GM18867 (cell line): ENCODE data around the gene LSM5.
A peak's percentile ranks its signal among the peaks of the same experiment; 100 is the strongest.

ENCODE experiments used
- ATAC-seq: cut with Tn5 transposase; IDR thresholded peaks from one replicate; pipeline ENCODE4 v1.9.1; 2021; ENCODE audit warnings: mild to moderate bottlenecking, moderate library complexity; ENCODE audit not compliant: unreplicated experiment

Gene LSM5

DNA sequence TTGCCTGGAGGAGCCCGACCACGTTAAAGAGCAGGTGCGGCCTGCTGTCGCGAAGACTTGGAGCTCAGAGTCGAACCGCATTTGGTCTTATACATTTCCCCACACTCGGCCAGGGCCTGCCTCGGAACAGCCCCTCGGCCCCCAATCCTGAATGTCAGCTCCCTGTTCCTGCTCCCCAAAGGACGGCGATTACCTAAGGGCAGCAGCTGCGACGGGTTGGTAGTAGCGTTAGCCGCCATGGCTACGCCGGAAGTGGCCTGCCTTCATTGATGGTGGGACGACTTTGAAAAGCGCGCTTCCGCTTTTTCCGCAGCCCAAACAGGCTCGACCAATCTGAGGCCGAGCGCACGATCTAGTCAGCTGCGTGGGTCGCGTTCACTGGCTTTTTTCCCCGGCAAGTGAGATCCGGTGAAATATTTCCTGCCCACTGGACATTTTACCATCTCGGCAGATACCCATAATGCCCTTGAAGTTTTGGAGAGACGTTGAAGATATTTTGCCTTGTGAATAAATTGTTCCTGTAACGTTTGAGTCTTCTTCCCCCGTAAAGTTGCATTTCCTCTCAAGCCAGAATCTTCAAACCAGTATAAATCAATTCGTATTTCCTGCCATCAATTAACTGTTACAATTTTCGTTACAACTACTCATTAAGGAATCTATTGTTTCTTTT, at the start of gene LSM5:
Gene LSM5 (minus strand): TSS at position 254 of the 670 bp plus-strand sequence. CDS start 15 bp downstream, at position 239.
- ATAC-seq, result peak; percentile 91

DNA sequence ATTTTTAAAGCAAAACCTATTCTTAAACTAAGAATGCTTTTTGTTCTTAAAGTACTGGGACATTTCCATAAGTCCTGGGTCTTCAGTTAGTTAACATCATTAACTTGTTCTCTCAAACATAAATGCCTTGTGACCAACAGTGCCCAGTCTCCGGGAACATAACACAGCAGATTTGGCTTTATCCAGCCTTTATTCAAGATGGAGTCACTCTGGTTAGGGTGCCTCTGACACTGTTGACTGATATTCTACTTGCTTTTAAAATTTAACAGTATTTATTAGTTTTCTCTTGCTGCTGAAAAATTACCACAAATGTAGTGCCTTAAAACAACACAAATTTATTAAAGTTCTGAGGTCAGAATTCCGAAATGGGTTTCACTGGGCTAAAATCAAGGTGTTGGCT, 49.2 kb upstream of the LSM5 start:
- no peak for ATAC-seq

DNA sequence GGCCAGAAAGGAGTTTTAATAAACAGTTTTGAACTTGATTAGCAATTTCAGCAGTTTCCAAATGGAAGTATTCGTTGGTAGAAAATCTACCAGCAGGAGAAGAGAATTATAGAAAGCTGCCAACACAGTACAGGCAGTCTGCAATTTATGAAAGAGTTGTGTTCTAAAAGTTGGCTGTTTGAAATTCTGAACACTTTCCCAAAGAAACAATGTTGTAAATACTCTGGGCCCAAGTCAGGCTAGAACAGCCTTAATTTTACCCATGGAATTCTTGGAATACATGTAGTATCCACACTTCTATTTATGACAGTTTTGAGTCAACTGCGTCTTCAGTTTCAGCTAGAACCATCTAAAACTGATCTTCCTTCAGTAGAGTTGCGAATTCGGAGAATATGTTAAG, 47.6 kb upstream of the LSM5 start:
- no peak for ATAC-seq

DNA sequence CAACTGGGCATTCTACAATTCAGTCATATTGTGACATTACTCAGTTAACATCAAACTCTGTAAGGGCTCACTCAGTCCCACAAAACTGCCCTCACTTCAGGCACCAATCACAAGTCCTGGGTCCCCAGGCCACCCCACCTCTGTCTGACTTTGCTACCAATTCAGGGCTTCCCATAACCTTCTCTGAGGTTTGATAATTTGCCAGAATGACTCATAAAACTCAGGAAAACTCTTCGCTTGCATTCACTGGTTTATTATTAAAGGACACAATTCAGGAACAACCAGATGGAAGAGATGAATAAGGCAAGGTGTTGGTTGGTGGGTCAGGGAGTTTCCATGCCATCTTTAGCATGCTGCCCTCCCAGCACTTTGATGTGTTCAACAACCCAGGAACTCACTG, 46.4 kb upstream of the LSM5 start:
- ATAC-seq, result no peak

DNA sequence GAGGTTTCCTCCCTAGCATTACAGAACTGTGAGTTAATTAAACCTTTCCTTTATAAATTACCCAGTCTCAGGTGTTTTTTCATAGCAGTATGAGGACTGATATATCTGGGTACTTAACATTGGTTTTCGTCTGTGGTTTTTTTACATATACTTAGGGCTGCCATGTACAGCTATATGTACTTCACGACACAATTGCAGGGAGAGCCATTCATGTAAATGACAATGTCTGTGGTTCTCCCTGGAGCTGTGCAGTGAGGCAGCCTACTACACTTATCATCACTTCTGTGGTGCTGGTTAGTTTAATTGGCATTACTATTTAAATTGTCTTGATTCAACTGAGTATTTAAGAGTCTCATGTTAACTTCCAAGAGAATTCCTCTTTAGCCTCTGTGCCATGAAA, 45.8 kb upstream of the LSM5 start:
- ATAC-seq, result no peak

DNA sequence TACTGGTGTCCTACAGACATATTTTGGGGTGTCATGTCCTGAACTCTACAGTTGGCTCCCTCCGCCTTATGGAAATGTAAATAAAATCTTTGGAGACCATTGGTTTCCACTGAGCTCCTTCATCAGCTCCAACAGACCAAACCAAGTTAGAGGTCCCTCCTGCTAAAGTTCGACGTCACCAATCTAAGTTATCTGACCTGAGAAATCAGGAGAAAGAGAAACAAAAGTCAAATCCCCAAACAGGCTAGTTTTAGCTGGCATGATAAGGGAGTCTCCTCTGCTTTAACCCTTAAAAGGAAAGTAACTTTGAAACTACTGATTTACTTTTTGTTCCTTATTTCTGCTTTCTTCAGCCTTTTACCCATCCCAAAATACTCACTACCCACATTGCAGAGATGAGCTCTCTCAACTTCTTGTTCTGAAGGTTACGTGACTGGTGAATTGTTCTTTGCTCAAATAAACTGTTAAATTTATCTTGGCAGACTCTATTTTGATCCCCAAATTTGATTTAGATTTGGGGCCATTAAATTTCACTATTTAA, 45.1 kb upstream of the LSM5 start:
- ATAC-seq, result no peak

DNA sequence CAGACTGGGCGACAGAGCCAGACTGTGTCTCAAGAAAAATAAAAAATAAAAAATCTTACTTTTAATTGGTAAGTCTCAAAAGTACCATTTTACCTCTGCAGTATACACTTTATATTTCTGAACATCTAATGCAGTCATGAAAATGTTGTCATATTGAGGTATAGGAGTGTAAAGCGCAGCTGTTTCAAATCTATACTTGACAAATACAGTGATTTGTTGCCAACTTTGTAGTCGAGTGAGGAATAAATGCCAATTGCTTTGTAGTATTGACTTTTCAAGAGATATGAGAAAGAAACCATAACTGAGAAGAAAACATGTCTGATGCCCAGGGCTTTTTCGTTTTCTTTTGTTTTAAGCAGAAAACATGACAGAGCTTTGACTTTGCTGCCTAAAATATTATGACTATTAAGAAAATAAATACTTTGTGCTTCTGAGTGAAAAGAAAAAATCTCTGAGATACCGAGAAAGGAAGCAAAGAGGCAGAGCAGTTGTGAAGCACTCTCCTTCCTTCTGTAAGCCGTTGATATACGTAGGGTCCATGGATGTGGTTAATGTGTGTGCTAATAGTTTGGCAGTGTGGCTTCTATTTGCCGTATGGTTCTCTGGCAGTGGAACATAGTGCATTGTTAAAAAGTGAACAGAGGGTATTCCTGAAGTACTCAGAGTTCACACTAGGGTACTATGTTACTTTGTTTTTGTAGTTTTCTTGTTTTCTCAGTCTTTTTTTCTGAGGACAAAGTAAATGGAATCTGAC, 43.3 kb upstream of the LSM5 start:
- ATAC-seq, result no peak

DNA sequence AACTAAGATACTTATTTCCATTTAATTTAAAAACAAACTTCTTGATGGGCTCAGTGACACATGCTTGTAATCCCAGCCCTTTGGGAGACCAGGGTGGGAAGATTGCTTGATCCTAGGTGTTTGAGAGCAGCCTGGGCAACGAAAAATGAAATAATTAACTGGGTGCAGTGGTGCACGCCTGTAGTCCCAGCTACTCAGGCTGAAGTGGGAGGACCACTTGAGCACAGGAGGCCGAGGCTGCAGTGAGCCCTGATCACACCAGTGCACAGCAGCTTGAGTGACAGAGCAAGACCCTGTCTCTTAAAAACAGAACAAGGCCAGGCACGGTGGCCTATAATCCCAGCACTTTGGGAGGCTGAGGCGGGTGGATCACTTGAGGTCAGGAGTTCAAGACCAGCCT, 42.5 kb upstream of the LSM5 start:
- no peak for ATAC-seq

DNA sequence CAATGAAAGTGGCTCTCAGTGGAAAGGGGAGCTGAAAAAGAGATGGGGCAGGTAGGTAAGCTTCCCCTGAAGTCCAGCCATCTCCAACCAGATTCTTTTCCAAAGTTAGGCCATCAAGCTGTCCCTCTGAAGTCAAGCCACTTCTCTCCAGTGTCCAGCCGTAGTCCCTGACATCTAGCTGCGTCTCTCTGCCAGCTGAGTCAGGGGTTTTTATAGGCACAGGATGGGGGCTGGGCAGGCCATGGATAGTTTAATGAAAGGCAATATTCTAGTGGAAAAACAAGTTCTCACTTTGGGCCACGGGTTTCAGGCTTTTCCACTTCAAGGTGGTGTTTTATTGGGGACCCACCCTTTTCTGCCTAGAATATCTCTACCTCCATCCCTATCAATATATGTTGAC, 41.9 kb upstream of the LSM5 start:
- ATAC-seq, result no peak

DNA sequence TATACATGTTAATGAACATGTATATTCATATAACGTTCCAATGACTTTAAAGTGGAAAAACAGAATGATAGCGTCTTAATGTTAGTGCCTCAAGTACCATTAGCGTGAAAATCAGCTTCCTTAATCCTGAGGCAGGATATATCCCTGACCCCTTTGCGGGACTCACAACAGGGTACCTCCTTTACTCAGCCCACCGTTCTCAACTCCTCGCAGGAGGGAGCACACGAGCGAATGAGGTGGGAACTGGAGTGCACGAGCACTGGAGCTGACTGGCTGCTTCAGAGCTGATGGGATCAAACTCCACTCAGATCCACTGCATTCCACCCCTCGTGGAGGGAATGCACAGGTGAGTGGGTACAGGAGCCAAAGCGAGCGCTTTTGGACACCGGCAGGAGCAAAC, 41.2 kb upstream of the LSM5 start:
- ATAC-seq, result no peak

DNA sequence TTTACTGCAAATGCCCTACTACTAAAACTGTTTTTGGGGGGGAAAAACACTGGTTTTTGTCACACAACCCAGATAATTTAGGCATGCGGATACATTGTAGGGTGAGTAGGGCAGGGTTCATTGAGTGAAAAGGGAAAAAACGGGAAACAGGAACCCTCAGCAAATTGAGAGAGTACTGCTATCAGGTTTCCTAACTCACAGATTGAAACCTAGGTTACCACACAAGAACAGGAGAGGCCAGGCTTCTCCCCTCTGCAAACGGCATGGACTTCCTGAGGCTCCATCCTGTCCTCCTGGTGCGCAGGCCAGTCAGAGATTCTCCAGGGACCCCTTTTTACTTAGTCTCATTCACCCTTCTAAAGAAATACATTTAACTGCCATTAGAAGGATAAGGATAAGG, 35.7 kb upstream of the LSM5 start:
- no peak for ATAC-seq

DNA sequence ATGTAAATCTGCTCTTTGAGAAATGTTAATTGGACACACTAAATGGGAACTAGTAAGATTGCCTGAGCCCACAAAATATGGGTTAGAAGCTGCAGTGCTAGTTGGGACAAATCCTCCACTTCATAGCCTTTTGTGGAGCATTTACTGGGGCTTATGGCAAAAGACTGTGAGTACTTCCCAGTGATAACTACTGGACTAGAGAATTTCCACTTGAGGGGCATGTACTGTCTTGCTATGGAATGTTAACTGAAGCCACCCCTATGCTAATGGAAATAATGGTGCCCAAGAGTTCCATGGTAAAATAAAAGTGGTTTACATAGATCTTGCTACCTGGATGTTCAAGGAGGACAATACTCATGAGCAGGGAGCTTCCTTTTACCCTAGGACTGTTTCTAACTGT, 34.5 kb upstream of the LSM5 start:
- no peak for ATAC-seq

DNA sequence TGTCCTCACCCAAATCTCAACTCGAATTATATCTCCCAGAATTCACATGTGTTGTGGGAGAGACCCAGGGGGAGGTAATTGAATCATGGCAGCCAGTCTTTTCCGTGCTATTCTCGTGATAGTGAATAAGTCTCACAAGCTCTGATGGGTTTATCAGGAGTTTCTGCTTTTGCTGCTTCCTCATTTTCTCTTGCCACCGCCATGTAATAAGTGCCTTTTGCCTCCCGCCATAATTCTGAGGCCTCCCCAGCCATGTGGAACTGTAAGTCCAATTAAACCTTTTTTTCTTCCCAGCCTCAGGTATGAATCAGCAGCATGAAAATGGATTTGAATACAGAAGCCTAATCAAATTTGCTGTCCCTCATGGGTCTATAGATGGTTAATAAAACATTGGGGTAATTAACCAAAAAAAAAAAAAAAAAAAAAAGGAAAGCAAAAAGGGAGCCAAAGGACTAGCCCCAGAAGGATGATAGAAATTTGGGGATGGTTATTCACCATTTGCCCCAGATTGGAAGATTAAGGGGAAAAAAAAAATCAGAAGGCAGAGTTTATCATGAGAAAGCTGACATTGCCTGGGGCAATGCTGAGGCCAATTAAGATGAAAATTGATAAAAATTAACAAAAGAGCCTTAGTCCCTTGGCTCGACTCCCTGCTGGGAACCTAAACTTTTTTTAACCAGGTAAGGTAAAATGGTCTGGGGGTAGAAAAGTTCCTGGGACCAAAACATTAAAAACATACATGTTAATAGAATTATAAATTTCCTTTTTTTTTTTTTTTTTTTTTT, 32.8 kb upstream of the LSM5 start:
- ATAC-seq, result no peak

DNA sequence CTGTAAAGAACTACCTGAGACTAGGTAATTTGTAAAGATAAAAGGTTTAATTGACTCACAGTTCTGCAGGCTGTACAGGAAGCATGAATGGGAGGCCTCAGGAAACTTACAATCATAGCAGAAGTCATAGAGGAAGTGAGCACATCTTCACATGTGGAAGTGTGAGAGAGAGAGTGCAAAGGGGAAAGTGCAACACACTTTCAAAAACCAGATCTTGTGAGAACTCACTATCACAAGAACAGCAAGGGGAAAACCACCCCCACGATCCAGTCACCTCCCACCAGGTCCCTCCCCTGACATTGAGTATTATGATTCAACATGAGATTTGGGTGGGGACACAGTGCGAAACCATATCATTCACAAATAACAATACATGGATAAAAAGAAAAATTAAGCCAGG, 29.6 kb upstream of the LSM5 start:
- no peak for ATAC-seq

DNA sequence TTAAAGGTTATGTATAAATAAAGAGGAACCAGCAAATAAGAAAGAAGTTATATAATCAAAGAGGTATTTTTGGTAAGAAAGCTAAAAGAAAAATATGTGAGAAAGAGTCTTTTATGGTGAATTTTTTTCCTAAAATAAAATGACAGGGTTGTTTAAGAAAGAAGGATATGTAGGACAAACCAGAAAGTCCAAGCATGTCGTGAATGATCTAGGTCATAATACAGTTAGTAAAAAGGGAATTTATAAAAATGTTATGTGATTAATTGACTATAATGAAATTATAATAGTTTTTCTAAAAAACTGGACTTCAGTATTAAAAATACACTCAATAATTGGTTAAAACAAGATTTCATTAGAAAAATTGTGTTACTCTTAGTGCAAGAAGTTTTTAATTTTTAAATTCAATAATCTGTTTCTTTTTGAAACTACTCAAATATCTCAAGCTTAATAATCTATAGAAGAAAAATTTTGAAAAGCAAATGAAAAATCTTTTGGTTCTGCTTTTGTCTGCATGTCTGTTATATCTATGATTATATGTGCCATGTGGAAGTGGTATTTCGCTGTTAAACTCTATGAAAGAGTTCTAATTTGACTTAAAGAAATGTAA, 28.5 kb upstream of the LSM5 start:
- no peak for ATAC-seq

DNA sequence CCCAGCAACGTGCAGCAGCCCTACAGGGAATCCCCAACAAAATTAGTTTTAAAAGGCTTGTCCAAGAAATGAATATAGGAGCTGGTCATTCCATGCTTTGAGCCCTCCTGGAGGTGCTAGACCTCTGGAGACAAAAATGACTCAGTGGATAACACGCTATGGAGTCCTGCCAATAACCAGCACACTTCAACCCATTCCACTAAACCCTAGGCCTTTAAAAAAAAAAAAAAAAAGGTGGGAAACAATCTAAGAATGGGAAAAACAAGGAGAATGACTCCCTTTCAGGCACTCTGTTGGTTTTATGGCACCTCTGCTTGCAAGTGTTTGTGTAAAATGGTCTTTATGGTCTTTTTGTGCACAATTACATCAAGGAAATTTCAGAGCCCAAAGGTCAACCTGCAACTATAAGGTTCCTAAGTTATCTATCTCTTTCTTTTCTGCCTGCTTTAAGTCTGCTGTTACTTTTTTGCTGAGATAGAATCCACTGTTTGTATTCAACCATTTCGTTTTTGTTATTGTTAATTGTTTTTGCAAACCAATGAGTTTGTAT, 26.4 kb upstream of the LSM5 start:
- ATAC-seq, result no peak

DNA sequence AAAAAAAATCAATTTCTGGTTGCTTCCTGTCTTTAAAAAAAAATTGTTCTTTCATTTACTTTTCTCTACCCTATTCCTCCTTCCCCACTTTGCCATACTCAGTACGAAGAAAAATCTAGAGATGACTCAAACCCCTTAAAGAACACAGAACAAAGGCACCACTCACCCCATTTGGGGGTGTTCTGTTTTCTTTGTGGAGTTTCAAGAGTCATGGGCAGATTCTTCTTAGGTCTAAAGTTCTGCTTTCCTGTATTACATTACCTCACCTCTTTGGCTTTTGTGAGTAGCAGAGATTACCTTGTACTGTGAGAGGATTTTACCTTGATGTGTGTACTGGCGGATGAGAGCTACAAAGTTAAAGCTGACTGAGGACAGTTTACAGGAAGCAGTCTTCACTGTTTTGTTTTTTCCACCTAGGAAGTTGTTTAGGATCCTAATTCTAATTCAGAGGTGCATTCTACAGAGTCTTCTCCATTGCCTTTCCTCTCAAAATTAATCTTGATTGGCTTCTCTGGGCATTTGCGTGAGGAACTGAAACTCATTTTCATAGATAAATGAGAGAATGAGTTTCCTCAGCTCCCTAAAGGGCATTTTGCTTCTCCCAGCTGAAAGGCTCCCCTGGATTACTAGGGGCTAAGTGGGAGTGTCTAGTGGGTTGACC, 25.8 kb upstream of the LSM5 start:
- ATAC-seq, result peak; percentile 73

DNA sequence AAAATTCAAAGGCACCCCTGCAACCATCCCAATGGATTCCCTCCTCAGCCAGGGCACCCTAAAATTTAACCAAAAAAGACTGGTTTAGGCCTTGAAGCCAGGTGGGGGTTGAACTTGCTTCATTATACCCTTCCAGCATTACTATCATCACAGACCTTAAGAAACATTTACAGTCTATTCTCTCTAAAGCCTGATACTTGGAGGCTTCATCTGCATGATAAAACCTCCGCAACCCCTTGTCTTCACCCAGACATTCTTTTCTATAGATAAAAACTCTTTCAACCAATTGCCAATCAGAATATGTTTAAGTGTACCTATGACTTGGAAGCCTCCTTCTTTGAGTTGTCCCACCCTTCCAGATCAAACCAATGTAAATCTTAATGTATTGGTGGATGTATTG, 23.0 kb upstream of the LSM5 start:
- ATAC-seq, result no peak

DNA sequence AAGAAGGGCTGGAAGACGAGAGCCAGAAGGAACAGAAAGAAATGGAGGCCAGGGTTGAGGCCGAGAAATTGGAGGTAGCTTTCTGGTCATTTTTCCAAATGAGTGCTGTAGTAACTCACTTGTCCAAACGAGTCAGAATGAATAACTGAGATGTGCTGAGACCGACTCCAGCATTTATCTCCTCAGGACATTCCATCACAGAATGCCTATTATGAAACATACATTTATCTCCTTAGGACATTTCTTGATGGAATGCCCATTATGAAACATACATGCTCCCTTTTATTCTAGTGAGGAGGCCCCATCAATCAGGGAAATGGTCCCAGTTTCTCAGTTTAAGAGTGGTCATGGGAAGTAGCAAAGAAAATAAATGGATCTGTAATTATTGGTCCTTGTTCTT, 21.6 kb upstream of the LSM5 start:
- ATAC-seq, result no peak

DNA sequence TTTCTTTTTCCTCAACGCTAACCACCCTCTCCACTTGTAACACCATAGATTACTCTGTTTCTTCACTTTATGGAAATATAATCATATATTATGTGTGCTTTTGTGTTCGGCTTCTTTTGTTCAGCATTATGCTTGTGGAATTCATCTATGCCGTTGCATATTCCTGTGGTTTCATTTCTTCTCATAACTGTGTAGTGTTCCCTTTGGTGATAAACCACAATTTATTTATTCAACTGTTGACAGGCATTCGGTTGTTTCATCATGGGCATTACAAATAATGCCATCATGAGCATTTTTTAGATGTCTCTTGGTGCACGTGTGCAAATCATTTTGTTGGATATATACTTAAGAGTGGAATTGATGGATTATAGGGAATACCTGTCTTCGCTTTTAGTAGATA, 17.2 kb upstream of the LSM5 start:
- no peak for ATAC-seq
